Right lobe of liver (tissue), 6 donors: ENCODE results near the gene SLC22A4. TPM values are rescaled to one million over a fixed set of nuclear protein-coding genes. Genes with fewer than 3 reads are reported as not detected.
A peak's percentile ranks its signal among the peaks of the same experiment; 100 is the strongest.

Experiments used
- ATAC-seq, 4 donors: fragments of 200-7000 bp; cut with Tn5 transposase; one replicate each; pipeline ENCODE4 v1.9.1; 2020; ENCODE audit warnings: mild to moderate bottlenecking in 4 of 4, moderate library complexity in 4 of 4
- DNase-seq, 3 donors: peaks; one replicate each; pipeline ENCODE4 v3.0.0-alpha.2; 2020
- H3K27ac ChIP-seq, 3 donors: fragments of 200-600 bp; one replicate each; pipeline ENCODE4 v1.8.0; 2022
- H3K27me3 ChIP-seq, 2 donors: fragments of 200-600 bp; one replicate each; pipeline ENCODE4 v1.8.0; 2022
- H3K36me3 ChIP-seq, 4 donors: fragments of 200-600 bp; sonication (generic) in 1 of 4; one replicate each; pipeline versions ENCODE4 v1.5.1 to v1.8.0; 2017 to 2022; ENCODE audit warnings: control low read depth in 1 of 4
- H3K4me1 ChIP-seq, 4 donors: fragments of 200-600 bp; sonication (generic) in 1 of 4; one replicate each; pipeline versions ENCODE4 v1.5.1 to v1.8.0; 2017 to 2022; ENCODE audit warnings: control low read depth in 1 of 4
- H3K4me3 ChIP-seq, 3 donors: fragments of 200-600 bp; one replicate each; pipeline ENCODE4 v1.8.0; 2022
- H3K9me3 ChIP-seq, 4 donors: fragments of 200-600 bp; sonication (generic) in 1 of 4; one replicate each; pipeline versions ENCODE4 v1.5.1 to v1.8.0; 2017 to 2022; ENCODE audit warnings: control low read depth in 1 of 4
- CTCF ChIP-seq, 4 donors: fragments of 200-600 bp in 3 of 4; fragments of 450-650 bp in 1 of 4; IDR thresholded peaks; one replicate each; pipeline versions ENCODE4 v1.5.1 to v1.8.0; 2016 to 2022; ENCODE audit warnings: antibody characterized with exemption in 4 of 4, mild to moderate bottlenecking in 2 of 4
- POLR2A ChIP-seq: fragments of 450-650 bp; IDR thresholded peaks from one replicate; pipeline ENCODE4 v1.6.1; 2017; ENCODE audit warnings: antibody characterized with exemption, mild to moderate bottlenecking
- WGBS: methylation state at CpG from one replicate; pipeline ENCODE4 v1.1.6; 2018; ENCODE audit warnings: low coverage, low lambda C conversion rate; ENCODE audit not compliant: insufficient coverage; ENCODE audit errors: missing lambda C conversion rate; 5-methylcytosine and 5-hydroxymethylcytosine counted together
- intact Hi-C, 2 donors: fragments of 100-400 bp; cut with DNase I; formaldehyde crosslinking; loops; one replicate each; pipeline versions ENCODE4 v1.11.2 to v1.14.1; 2022
- total RNA-seq, 6 experiments: library from RNA; depleted of rRNA in 2 of 6; stranded (reverse); fragments of >200 nt in 2 of 6; fragmentation: NEBNext Ultra II Directional in 3 of 6; extraction: Animal tissue kit (Norgen Biotek cat#: 25700) in 3 of 6; gene quantifications; one replicate each; pipeline versions ENCODE4 v1.1.0 to v1.2.4, GENCODE V29; 2016 to 2023
- donor health status: DM: no; HTN: yes; CAD: no.
- donor health status: DM: no; HTN: no; CAD: no.
- donor health status: DM: no; HTN: no; CAD: no.
- donor health status: DM: no; HTN: yes; CAD: no.
- donor health status: DM: no; HTN: yes; CAD: no.

SLC22A4 gene
- total RNA-seq, 6 experiments from 2014 or later = 0.31 to 0.59 (median 0.36) TPM

GRCh38 chr5:132259069-132259851, 34.9 kb upstream of the SLC22A4 start:
- ATAC-seq = peak in 1 of 4 donors; percentile 10
- intact Hi-C loops = no loop called here
- no peak for TF ChIP-seq CTCF (IDR thresholded peaks at IDR 0.05)
- TF ChIP-seq POLR2A = no peak
- Histone ChIP-seq H3K9me3 (no peaks in the 10 kb centered on the region), H3K27me3 (no peaks in the 10 kb centered on the region), H3K4me1 (peaks cover 0 to 2% (median 0%) of the 10 kb centered on the region in 4 donors), H3K36me3 (no peaks in the 10 kb centered on the region), H3K4me3 (no peak overlapping the region), H3K27ac (no peak overlapping the region)
- peak in 1 of 3 donors; percentile 39 for DNase-seq
- WGBS = no CpG with 5 or more reads among the region's 24 CpGs

- no peak overlapping the region for H3K4me3 ChIP-seq
- TF ChIP-seq CTCF (IDR thresholded peaks at IDR 0.05) (no peak), POLR2A (no peak)
- intact Hi-C loops = no loop called here
- ATAC-seq = no peak
- no peaks in the 10 kb centered on the region for H3K36me3 ChIP-seq
- peak in 1 of 3 donors; percentile 14 for DNase-seq
- no peak overlapping the region for H3K27ac ChIP-seq
- H3K4me1 ChIP-seq = peaks cover 0 to 2% (median 0%) of the 10 kb centered on the region in 4 donors
- H3K9me3 ChIP-seq = no peaks in the 10 kb centered on the region
- 86% methylated on average over 4 of the region's 6 CpGs for WGBS
- no peaks in the 10 kb centered on the region for H3K27me3 ChIP-seq
Measured at GRCh38 chr5:132260051-132260450, 34.1 kb upstream of the SLC22A4 start.

- DNase-seq (peak in 2 of 3 donors; percentile 44 to 45), ATAC-seq (peak in 1 of 4 donors; percentile 26)
- no peak for TF ChIP-seq POLR2A
- no peak for TF ChIP-seq CTCF (IDR thresholded peaks at IDR 0.05)
- H3K4me1 ChIP-seq = peaks cover 0 to 2% (median 0%) of the 10 kb centered on the region in 4 donors
- H3K27me3 ChIP-seq = no peaks in the 10 kb centered on the region
- no peaks in the 10 kb centered on the region for H3K9me3 ChIP-seq
- no peak overlapping the region for H3K27ac ChIP-seq
- WGBS = 36% methylated on average over 5 of the region's 6 CpGs
- intact Hi-C loops = no loop called here
- H3K36me3 ChIP-seq = no peaks in the 10 kb centered on the region
- H3K4me3 ChIP-seq = no peak overlapping the region
Measured at GRCh38 chr5:132260714-132261551, 33.3 kb upstream of the SLC22A4 start.

GRCh38 chr5:132261881-132262845, 32.0 kb upstream of the SLC22A4 start:
- peak in 1 of 3 donors; percentile 41 for DNase-seq
- no peak for TF ChIP-seq POLR2A
- no peaks in the 10 kb centered on the region for H3K9me3 ChIP-seq
- no peak overlapping the region for H3K4me3 ChIP-seq
- intact Hi-C loops = no loop called here
- WGBS = no CpG with 5 or more reads among the region's 7 CpGs
- no peak overlapping the region for H3K27ac ChIP-seq
- no peaks in the 10 kb centered on the region for H3K36me3 ChIP-seq
- ATAC-seq = no peak
- H3K4me1 ChIP-seq = peaks cover 0 to 2% (median 0%) of the 10 kb centered on the region in 4 donors
- no peaks in the 10 kb centered on the region for H3K27me3 ChIP-seq
